ENCODE data around the gene ST13.

- TF ChIP-seq YY1 (IDR thresholded peaks at IDR 0.05; ENCODE audit: insufficient read depth, insufficient read length) (no peak), ZNF274 (IDR thresholded peaks at IDR 0.05; ENCODE audit: low read depth, low read length) (no peak), SUZ12 (IDR thresholded peaks at IDR 0.05; ENCODE audit: extremely low read depth, insufficient read depth, insufficient read length) (no peak)
Measured at GRCh38 chr22:40838486-40838885, 18.0 kb downstream of the ST13 start.
